Measurements from ENCODE around the gene TMPO. TPM values are rescaled to one million over a fixed set of nuclear protein-coding genes. Genes with fewer than 3 reads are reported as not detected.

The TMPO gene
- 10 to 100 TPM; 19.8 to 43.2 (median 29.9) TPM for total RNA-seq
- long read RNA-seq, partial matches to known transcripts = 5 of 8 reads
- long read RNA-seq, other reads (novel, unspliced or antisense) = 2 of 8 reads

GRCh38 chr12:98515287-98516110, at the start of gene TMPO:
Gene TMPO, plus strand, starts transcription at chr12:98515590. Its CDS starts 278 bp downstream, at chr12:98515868.
- peak within 1 kb of the TSS; percentile 86 to 97 (median 96) for H3K27ac ChIP-seq
- peaks cover 0 to 25% (median 8%) of the 10 kb centered on the region in 4 donors for H3K4me1 ChIP-seq
- ATAC-seq (peak; percentile 92 to 98 (median 96)), DNase-seq (peak; percentile 93 to 94 (median 94))
- intact Hi-C loops (cut with DNase I) = no loop called here
- no peaks in the 10 kb centered on the region for H3K9me3 ChIP-seq
- H3K4me3 ChIP-seq = peak within 1 kb of the TSS; percentile 86 to 98 (median 89)
- WGBS (ENCODE audit: insufficient coverage, low coverage, low lambda C conversion rate, missing lambda C conversion rate) = 0% methylated on average over 17 of the region's 88 CpGs
- H3K27me3 ChIP-seq = no peaks in the 10 kb centered on the region
- peak; percentile 93 for TF ChIP-seq POLR2A (IDR thresholded peaks at IDR 0.05)
- TF ChIP-seq, protein P1, sequence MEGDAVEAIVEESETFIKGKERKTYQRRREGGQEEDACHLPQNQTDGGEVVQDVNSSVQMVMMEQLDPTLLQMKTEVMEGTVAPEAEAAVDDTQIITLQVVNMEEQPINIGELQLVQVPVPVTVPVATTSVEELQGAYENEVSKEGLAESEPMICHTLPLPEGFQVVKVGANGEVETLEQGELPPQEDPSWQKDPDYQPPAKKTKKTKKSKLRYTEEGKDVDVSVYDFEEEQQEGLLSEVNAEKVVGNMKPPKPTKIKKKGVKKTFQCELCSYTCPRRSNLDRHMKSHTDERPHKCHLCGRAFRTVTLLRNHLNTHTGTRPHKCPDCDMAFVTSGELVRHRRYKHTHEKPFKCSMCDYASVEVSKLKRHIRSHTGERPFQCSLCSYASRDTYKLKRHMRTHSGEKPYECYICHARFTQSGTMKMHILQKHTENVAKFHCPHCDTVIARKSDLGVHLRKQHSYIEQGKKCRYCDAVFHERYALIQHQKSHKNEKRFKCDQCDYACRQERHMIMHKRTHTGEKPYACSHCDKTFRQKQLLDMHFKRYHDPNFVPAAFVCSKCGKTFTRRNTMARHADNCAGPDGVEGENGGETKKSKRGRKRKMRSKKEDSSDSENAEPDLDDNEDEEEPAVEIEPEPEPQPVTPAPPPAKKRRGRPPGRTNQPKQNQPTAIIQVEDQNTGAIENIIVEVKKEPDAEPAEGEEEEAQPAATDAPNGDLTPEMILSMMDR (IDR thresholded peaks at IDR 0.05) = peak in 1 of 4 donors; percentile 4
- H3K36me3 ChIP-seq = no peaks in the 10 kb centered on the region

DNA sequence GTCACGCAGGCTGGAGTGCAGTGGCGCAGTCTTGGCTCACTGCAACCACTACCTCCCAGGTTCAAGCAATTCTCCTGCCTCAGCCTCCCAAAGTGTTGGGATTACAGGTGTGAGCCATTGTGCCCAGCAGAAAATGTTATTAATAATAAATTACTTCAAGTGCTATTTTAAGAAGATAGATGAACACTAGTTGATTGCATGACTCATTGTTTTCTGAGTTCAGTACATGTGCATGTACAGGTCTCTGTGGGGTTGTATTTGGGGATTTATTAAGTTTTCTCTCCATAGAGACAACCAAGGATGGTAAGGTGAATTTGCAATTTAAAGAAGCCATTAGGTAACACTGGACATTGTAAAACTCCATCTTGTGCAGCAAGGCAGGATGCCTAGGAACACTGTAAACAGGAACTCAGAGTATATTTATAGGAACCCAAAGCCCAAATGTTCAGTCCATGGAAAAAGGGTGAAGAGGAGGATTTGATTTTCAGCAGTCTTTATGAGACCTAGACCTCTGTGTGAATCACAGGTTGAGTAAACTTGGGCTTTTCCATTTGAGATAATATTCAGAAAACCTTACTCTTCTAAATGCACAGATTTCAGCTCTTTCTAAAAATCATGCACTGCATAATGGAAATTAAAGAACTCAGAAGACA, 49.3 kb upstream of the TMPO start:
- no peak for DNase-seq
- Histone ChIP-seq H3K9me3 (no peaks in the 10 kb centered on the region), H3K27ac (no peak overlapping the region), H3K4me3 (no peak overlapping the region), H3K27me3 (no peaks in the 10 kb centered on the region), H3K36me3 (no peaks in the 10 kb centered on the region), H3K4me1 (no peaks in the 10 kb centered on the region)
- ATAC-seq = no peak
- TF ChIP-seq, protein P1 (IDR thresholded peaks at IDR 0.05) = no peak
- no peak for TF ChIP-seq POLR2A (IDR thresholded peaks at IDR 0.05)
- intact Hi-C loops (cut with DNase I) = no loop called here
- WGBS (ENCODE audit: insufficient coverage, low coverage, low lambda C conversion rate, missing lambda C conversion rate) = 80% methylated on average over 2 of the region's 2 CpGs

DNA sequence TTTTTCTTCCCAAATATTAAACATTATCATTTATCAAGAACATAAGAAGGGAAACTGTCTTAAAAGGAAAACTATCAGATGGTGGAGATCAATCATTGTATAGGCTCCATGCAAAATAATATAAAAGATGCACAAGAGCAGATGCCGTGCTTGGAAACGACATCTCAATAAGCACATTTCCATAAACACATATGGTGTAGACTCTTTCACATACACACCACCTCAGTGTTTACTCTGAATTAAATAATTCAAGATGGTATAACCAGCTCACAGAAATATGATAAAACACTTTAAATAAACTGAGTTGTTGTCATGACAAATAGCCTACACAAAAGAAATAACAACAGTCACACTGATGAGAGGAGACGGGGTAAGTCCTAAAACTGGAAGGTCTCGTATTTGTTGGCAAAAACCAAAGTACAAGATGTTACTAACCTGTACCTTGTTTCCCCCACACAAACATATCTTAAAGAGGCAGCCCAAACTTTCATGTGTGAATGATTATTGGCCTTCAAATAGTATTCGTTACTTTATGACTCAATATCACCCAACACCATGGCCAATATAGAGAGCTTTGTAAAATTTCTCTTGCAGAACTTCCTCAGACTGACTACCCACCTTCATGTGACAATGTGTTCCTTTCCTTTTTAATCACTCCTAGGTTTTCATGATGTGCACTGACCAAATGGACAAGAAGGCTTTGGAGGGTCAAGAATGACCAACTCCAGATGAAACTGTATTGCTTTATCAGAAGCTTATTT, 48.6 kb upstream of the TMPO start:
- ATAC-seq = no peak
- Histone ChIP-seq H3K27me3 (no peaks in the 10 kb centered on the region), H3K27ac (no peak overlapping the region), H3K4me3 (no peak overlapping the region), H3K36me3 (no peaks in the 10 kb centered on the region), H3K9me3 (no peaks in the 10 kb centered on the region), H3K4me1 (no peaks in the 10 kb centered on the region)
- TF ChIP-seq, protein P1 (IDR thresholded peaks at IDR 0.05) = no peak
- TF ChIP-seq POLR2A (IDR thresholded peaks at IDR 0.05) = no peak
- DNase-seq = no peak
- WGBS (ENCODE audit: insufficient coverage, low coverage, low lambda C conversion rate, missing lambda C conversion rate) = 81% methylated on average over 5 of the region's 5 CpGs
- intact Hi-C loops (cut with DNase I) = no loop called here

DNA sequence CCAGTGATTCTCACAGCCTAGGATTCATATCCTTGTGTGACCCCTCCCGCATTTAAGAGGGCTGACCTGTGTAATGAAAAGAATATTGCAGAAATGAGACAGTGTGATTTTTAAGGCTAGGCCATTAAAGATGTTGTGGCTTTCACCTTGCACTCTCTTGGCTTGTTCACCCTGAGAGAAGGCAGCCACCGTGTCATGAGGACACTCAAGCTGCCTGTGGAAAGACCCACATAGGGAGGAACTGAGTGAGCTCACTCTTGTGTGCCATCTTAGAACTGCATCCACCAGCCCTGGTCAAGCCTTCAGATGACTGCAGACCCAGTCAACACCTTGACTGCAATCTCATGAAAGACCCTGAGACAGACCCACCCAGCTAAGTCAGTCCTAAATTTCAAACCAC, 46.3 kb upstream of the TMPO start:
- Histone ChIP-seq H3K36me3 (no peaks in the 10 kb centered on the region), H3K4me3 (no peak overlapping the region), H3K27ac (no peak overlapping the region), H3K9me3 (no peaks in the 10 kb centered on the region), H3K27me3 (no peaks in the 10 kb centered on the region), H3K4me1 (no peaks in the 10 kb centered on the region)
- ATAC-seq = no peak
- WGBS (ENCODE audit: insufficient coverage, low coverage, low lambda C conversion rate, missing lambda C conversion rate) = 100% methylated on average over 2 of the region's 2 CpGs
- intact Hi-C loops (cut with DNase I) = no loop called here
- TF ChIP-seq, protein P1 (IDR thresholded peaks at IDR 0.05) = no peak
- TF ChIP-seq POLR2A (IDR thresholded peaks at IDR 0.05) = no peak
- DNase-seq = no peak

Data from right lobe of liver (tissue), 6 donors.